Midbrain (tissue), 1 donor: ENCODE results near the gene HPSE2.

ENCODE experiments used
- DNase-seq: peaks from one replicate; lab custom pipeline; 2025; lab: John Stamatoyannopoulos, UW

Gene HPSE2

GRCh38 chr10:98430427-98430826 lies 805.2 kb downstream of the HPSE2 start:
- no peak for DNase-seq

GRCh38 chr10:98429320-98430072 lies 806.2 kb downstream of the HPSE2 start:
- no peak for DNase-seq

GRCh38 chr10:98427011-98427515 lies 808.6 kb downstream of the HPSE2 start:
- no peak for DNase-seq

- DNase-seq = peak; percentile 6
These were observed 809.9 kb downstream of the HPSE2 start for GRCh38 chr10:98425511-98426352.

GRCh38 chr10:98424295-98425254 lies 811.1 kb downstream of the HPSE2 start:
- DNase-seq = no peak

- DNase-seq = no peak
These were observed 811.9 kb downstream of the HPSE2 start for GRCh38 chr10:98423691-98424120.

GRCh38 chr10:98422182-98422581 lies 813.5 kb downstream of the HPSE2 start:
- DNase-seq = no peak

GRCh38 chr10:98420786-98421185 lies 814.9 kb downstream of the HPSE2 start:
- no peak for DNase-seq

- no peak for DNase-seq
These were observed 816.0 kb downstream of the HPSE2 start for GRCh38 chr10:98419469-98420261.

GRCh38 chr10:98418665-98419468 lies 816.8 kb downstream of the HPSE2 start:
- no peak for DNase-seq

GRCh38 chr10:98417973-98418664 lies 817.5 kb downstream of the HPSE2 start:
- no peak for DNase-seq

GRCh38 chr10:98417481-98417959 lies 818.1 kb downstream of the HPSE2 start:
- no peak for DNase-seq

GRCh38 chr10:98416606-98417388 lies 818.9 kb downstream of the HPSE2 start:
- no peak for DNase-seq

GRCh38 chr10:98415731-98416119 lies 819.9 kb downstream of the HPSE2 start:
- DNase-seq = no peak

- DNase-seq = peak; percentile 77
These were observed 820.5 kb downstream of the HPSE2 start, which contains the start of gene PYROXD2 for GRCh38 chr10:98414932-98415730. PYROXD2 (minus strand) TSS chr10:98415182; CDS start chr10:98415135, 47 bp downstream.

- DNase-seq = no peak
These were observed 821.1 kb downstream of the HPSE2 start for GRCh38 chr10:98414578-98414931.

GRCh38 chr10:98411768-98412167 lies 823.9 kb downstream of the HPSE2 start:
- DNase-seq = no peak

GRCh38 chr10:98411166-98411565 lies 824.5 kb downstream of the HPSE2 start:
- DNase-seq = no peak
